HG03060 (cell line): ENCODE results near the gene PSMD5.

Experiments
- ATAC-seq: cut with Tn5 transposase; IDR thresholded peaks from one replicate; pipeline ENCODE4 v1.9.1; 2021; ENCODE audit warnings: low read depth, moderate number of reproducible peaks; ENCODE audit not compliant: unreplicated experiment

Gene PSMD5

GRCh38 chr9:120857481-120857880, 14.8 kb upstream of the PSMD5 start:
- no peak for ATAC-seq

- no peak for ATAC-seq
Measured at GRCh38 chr9:120856700-120857099, 14.0 kb upstream of the PSMD5 start.

GRCh38 chr9:120855827-120856670, 13.3 kb upstream of the PSMD5 start:
- ATAC-seq: no peak

GRCh38 chr9:120854596-120855327, 12.0 kb upstream of the PSMD5 start:
- no peak for ATAC-seq

- no peak for ATAC-seq
Measured at GRCh38 chr9:120853198-120853597, 10.5 kb upstream of the PSMD5 start.

GRCh38 chr9:120852240-120853010, 9.7 kb upstream of the PSMD5 start:
- no peak for ATAC-seq

- no peak for ATAC-seq
Measured at GRCh38 chr9:120851449-120851848, 8.7 kb upstream of the PSMD5 start.

- no peak for ATAC-seq
Measured at GRCh38 chr9:120850315-120850714, 7.6 kb upstream of the PSMD5 start.

GRCh38 chr9:120846906-120847305, 4.2 kb upstream of the PSMD5 start:
- ATAC-seq: no peak

GRCh38 chr9:120846251-120846889, 3.6 kb upstream of the PSMD5 start:
- ATAC-seq: no peak

- ATAC-seq: no peak
Measured at GRCh38 chr9:120845255-120845654, 2.5 kb upstream of the PSMD5 start.

GRCh38 chr9:120841930-120842684, 615 bp downstream of the PSMD5 start:
- no peak for ATAC-seq

- no peak for ATAC-seq
Measured at GRCh38 chr9:120839146-120839545, 3.6 kb downstream of the PSMD5 start.

- no peak for ATAC-seq
Measured at GRCh38 chr9:120837921-120838320, 4.8 kb downstream of the PSMD5 start.

- no peak for ATAC-seq
Measured at GRCh38 chr9:120833325-120833724, 9.4 kb downstream of the PSMD5 start.

GRCh38 chr9:120832807-120833206, 9.9 kb downstream of the PSMD5 start:
- ATAC-seq: no peak

- ATAC-seq: no peak
Measured at GRCh38 chr9:120830865-120831264, 11.9 kb downstream of the PSMD5 start.

GRCh38 chr9:120830151-120830550, 12.6 kb downstream of the PSMD5 start:
- ATAC-seq: no peak

- ATAC-seq: no peak
Measured at GRCh38 chr9:120829650-120830049, 13.1 kb downstream of the PSMD5 start.

GRCh38 chr9:120820095-120820494, 22.6 kb downstream of the PSMD5 start:
- ATAC-seq: no peak
